Hypothalamus (tissue), 51 donors: ENCODE measurements around the gene KDM3A.

Experiments used
- DNase-seq, 51 donors: peaks; one replicate each; lab custom pipeline; 2025; lab: John Stamatoyannopoulos, UW

The KDM3A gene

DNA sequence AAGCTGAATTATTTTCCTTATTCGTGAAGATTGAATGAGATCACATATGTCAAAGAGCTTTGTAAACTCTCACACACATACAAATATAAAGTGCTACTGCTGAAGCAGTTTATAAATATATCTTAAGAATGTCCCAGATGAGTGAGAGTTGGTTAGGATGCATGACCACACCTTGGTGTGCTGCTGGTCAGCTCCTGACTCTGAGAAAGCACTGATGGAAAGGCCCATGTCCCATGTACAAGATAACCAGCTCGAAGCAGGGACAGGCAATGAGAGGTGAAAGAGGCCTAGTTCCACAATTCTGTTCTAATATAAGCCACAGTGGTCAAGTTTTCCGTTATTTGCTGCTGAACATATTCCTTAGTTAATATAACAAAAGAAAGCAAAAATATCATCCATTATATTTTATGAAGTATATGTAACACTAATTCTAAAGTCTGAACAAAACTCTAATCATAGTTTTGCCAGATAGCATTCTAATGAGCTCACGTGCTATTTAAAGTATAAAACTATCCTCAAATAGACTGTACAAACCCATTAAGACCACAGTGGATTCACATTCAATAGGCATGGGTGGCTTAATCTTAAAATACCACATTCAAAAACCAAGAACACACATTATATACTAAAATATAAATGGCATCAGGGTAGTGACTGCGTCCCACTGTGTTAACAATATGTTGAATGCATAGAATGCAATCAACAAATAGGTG, 72.9 kb downstream of the KDM3A start:
- DNase-seq = no peak

DNA sequence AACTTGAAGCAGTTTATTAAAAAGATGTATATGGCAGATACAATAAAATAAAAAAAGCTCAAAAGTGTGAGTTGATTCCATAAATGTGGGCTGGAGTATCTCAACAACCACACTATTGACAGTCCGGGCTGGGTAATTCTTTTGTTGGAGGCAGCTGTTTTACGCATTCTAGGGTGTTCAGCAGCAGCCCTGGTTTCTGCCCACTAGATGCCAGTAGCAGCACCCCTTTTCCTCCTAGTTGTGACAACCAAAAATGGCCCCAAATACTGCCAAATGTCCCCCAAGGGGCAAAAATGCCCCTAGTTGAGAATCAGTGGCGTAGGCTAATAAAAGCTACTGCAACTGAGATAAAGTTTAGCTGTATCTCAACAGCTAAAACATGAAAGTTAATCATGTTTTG, 77.3 kb downstream of the KDM3A start:
- peak in 27 of 51 donors; percentile 0 to 48 (median 9) for DNase-seq

- DNase-seq = no peak
These were observed 78.2 kb downstream of the KDM3A start for GRCh38 chr2:86519349-86519748.

GRCh38 chr2:86520153-86520552, 79.0 kb downstream of the KDM3A start:
- DNase-seq = no peak

DNA sequence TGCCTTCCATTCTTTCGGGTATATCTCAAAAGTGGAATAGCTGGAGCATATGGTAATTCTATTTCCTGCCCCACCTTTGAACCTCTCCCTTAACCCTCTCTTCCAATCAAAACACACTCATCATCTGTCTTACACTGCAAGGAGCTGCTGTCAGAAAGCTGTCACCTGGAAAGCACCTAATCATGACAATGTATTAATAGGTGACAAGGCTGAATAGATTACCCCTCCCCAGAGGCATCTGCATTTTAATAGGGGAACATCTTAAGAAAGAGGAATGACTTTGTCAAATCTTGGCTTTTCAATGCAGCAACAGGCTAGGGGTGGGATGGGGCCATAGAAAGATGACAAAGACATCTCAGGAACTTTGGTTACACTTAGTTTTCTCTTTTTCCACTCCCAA, 80.8 kb downstream of the KDM3A start:
- no peak for DNase-seq

- no peak for DNase-seq
These were observed 81.5 kb downstream of the KDM3A start for GRCh38 chr2:86522711-86523110.

DNA sequence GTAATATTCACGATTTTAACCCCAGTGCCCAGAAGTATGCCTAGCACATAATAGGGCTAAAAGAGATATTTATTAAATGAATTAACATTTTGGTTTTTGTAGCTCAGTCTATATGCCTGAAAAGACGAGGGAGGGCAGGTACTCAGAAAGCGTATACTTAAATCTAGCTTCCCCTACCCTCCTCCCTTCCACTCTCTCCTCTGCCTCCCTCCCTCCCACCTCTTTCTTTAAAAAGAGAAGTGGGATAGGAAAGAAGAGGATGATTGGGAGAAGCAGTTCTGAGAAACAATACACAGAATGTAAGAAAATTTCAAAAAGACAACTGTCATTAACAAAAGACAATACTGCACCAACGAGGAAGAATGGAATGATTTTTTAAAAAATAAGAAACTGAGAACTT, 82.3 kb downstream of the KDM3A start:
- DNase-seq = no peak

DNA sequence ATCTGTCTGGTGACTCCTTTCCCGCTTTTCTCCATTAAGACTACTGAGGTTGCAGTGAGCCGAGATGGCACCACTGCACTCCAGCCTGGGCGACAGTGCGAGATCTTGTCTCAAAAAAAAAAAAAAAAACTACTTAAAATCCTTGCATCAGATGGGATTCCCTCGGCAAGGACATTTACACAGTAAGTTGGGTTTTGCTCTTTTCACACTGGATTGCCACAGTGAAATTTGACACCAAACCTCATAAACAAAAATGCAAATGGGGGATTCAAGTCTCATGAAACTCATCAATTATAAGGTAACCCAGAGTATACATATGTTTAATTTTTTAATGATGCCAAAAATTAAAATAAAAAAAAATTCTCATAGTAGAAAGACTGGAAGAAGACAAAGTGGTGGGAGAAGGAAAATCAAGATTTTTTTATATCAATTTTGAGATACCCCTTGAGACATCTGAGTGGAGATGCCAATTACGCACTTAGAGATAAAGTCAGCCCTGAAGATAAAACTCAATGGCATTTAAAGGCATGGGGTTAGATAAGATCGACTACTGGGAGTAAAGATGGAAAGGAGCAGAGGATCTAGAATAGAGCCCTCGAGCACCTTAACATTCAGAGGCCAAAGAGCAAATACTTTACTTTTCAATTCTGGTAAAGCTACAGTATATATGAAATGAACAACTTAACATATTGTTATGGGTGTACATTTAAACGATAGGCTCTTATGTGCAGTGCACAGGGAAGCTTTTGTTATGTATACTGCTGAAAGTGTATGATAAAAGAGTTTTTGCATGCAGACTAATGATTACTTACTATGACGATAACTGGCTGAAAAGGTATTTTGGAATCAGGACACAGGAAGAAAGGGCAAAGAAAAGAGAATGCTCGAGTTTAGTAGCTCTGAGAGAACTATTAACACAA, 84.5 kb downstream of the KDM3A start:
- no peak for DNase-seq

GRCh38 chr2:86533589-86533988, 92.4 kb downstream of the KDM3A start:
- DNase-seq = no peak

DNA sequence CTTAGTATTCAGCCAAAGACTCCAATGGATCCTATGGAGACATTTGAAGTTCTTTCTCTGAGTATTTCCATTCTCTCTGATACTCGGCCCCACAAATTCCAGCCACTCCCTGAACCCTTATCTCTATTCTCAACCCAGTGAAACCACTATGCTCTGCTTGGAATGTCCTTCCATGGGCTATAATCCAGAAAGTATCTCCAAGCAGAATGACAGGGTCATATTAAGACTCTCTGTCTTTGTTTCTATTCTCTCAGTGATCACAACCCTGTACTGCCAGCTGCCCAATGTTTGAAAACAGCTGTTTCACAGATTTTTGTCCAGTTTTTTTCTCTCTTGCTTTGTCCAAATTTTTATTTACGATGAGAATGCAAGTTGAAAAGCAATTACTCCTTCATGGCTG, 100.2 kb downstream of the KDM3A start:
- no peak for DNase-seq
